ENCODE data around the gene STAP2.
"Not testable (repeated sequence)": the region's sequence is repeated elsewhere in the genome, so short reads cannot be mapped to it uniquely, and the experiment has no call there.

Gene STAP2

GRCh38 chr19:4357921-4358326 lies 19.3 kb upstream of the STAP2 start:
- DNase-seq (ENCODE audit: low spot score), result no peak

GRCh38 chr19:4357095-4357797 lies 18.6 kb upstream of the STAP2 start:
- no peak for DNase-seq (ENCODE audit: low spot score)

- DNase-seq (ENCODE audit: low spot score), result no peak
Observed at GRCh38 chr19:4354897-4355296, 16.3 kb upstream of the STAP2 start.

GRCh38 chr19:4354282-4354681 lies 15.7 kb upstream of the STAP2 start:
- no peak for DNase-seq (ENCODE audit: low spot score)

GRCh38 chr19:4352701-4353121 lies 14.1 kb upstream of the STAP2 start:
- DNase-seq (ENCODE audit: low spot score), result peak; percentile 76

GRCh38 chr19:4350726-4351125 lies 12.1 kb upstream of the STAP2 start:
- DNase-seq (ENCODE audit: low spot score), result no peak

GRCh38 chr19:4350111-4350510 lies 11.5 kb upstream of the STAP2 start:
- DNase-seq (ENCODE audit: low spot score), result no peak

- not testable (repeated sequence) for DNase-seq (ENCODE audit: low spot score)
Observed at GRCh38 chr19:4349225-4349624, 10.6 kb upstream of the STAP2 start.

GRCh38 chr19:4347521-4347920 lies 8.9 kb upstream of the STAP2 start:
- no peak for DNase-seq (ENCODE audit: low spot score)

- DNase-seq (ENCODE audit: low spot score), result no peak
Observed at GRCh38 chr19:4346020-4346383, 7.4 kb upstream of the STAP2 start.

- no peak for DNase-seq (ENCODE audit: low spot score)
Observed at GRCh38 chr19:4345342-4346019, 6.9 kb upstream of the STAP2 start.

GRCh38 chr19:4343370-4344307 lies 5.0 kb upstream of the STAP2 start, which contains the start of gene MPND:
MPND (plus strand) TSS chr19:4343562; CDS start chr19:4343594, 32 bp downstream.
- DNase-seq (ENCODE audit: low spot score), result peak; percentile 95

GRCh38 chr19:4342615-4343369 lies 4.2 kb upstream of the STAP2 start:
- peak; percentile 98 for DNase-seq (ENCODE audit: low spot score)

- no peak for DNase-seq (ENCODE audit: low spot score)
Observed at GRCh38 chr19:4342314-4342614, 3.6 kb upstream of the STAP2 start.

- DNase-seq (ENCODE audit: low spot score), result no peak
Observed at GRCh38 chr19:4337906-4338440, 654 bp downstream of the STAP2 start.

- DNase-seq (ENCODE audit: low spot score), result no peak
Observed at GRCh38 chr19:4334929-4335570, 3.6 kb downstream of the STAP2 start.

- no peak for DNase-seq (ENCODE audit: low spot score)
Observed at GRCh38 chr19:4329858-4330257, 8.8 kb downstream of the STAP2 start.

- DNase-seq (ENCODE audit: low spot score), result peak; percentile 63
Observed at GRCh38 chr19:4328991-4329681, 9.5 kb downstream of the STAP2 start.

- DNase-seq (ENCODE audit: low spot score), result peak; percentile 99
Observed at GRCh38 chr19:4328243-4328990, 10.2 kb downstream of the STAP2 start.

GRCh38 chr19:4327877-4328242 lies 10.8 kb downstream of the STAP2 start:
- no peak for DNase-seq (ENCODE audit: low spot score)
